GM12874 (cell line): ENCODE data around the gene RASAL1.

Experiments
- CTCF ChIP-seq: IDR thresholded peaks from 2 replicates; pipeline ENCODE4 v1.5.1; 2011; ENCODE audit warnings: low read depth, mild to moderate bottlenecking, control low read depth, low read length, moderate library complexity; ENCODE audit not compliant: insufficient read depth

RASAL1 gene

DNA sequence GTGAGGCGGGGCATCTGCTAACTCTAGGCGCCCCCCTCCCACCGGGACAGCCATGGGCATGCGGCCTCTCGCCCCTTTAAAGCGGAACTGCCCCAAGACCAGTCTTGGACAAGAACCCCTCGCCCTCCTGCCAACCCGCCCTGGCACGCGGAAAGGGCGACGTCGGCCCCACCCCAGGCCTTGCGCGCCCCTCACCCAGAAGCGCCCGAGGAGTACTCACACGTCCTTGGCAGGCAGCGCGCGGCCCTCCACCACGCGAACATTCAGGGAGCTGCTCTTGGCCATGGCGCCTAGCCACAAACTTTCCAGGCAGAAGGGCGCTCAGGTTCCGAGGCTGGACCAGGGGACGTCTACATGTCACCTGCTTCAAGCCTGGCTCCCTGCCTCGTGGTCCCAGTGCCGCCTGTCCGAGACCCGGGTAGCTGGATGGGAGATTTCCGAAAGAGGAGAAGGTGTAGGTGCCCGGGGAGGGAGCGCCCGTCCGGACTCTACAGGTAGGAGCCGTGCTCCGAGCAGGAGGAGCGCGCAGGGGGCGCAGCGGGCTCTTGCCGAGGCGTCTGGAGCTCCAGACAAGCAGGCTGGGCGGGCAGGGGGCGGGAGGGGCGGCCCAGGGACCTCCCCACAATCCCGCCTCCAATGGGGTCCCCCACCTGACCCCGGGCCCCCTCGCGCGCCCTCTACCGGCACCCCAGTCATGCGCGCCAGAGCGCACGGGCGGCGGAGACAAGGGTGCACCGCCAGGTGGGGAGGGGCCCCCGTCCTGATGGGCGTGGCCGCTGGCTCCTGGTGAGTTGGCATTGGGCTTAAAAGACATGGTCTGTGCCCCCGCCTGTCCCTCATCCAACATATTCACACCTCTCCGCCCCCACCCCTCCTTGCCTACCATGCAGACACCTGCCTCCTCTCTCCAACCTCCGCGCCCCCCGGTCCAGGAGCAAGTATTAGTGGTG lies at the start of gene RASAL1:
RASAL1 (minus strand) TSS at position 584 of the 950 bp plus-strand sequence; CDS start at position 285, 299 bp downstream.
- peak; percentile 70 for TF ChIP-seq CTCF

GRCh38 chr12:113184900-113185179 lies 49.3 kb upstream of the RASAL1 start:
- TF ChIP-seq CTCF: no peak

DNA sequence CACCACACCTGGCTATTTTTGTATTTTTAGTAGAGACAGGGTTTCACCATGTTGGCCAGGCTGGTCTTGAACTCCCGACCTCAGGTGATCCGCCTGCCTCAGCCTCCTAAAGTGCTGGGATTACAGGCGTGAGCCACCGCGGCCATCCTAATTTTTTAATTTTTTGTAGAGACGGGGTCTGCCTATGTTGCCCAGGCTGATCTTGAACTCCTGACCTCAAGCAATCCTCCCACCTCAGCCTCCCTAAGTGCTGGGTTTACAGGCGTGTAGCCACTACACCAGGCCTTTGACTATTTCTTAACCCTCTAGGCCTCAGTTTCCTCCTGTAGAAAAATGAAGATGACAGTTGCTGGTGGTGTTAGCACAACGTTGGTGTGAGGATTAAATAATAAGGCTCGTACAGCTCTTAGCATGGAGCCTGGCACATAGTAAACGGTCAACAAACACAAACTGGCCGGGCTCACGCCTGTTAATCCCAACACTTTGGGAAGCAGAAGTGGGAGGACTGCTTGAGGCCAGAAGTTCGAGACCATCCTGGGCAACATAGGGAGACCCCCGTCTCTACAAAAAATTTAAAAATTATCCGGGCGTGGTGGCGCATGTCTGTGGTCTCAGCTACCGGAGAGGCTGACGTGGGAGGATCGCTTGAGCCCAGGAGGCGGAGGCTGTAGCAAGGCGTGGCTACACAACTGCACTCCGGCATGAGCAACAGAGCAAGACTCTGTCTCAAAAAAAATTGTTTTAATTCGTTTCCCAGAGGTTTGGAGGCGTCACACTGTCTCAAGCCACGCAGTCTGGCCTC lies 48.7 kb upstream of the RASAL1 start:
- no peak for TF ChIP-seq CTCF

- no peak for TF ChIP-seq CTCF
Measured at GRCh38 chr12:113183030-113183589, 47.5 kb upstream of the RASAL1 start.

- TF ChIP-seq CTCF: no peak
Measured at GRCh38 chr12:113181975-113182374, 46.4 kb upstream of the RASAL1 start.

DNA sequence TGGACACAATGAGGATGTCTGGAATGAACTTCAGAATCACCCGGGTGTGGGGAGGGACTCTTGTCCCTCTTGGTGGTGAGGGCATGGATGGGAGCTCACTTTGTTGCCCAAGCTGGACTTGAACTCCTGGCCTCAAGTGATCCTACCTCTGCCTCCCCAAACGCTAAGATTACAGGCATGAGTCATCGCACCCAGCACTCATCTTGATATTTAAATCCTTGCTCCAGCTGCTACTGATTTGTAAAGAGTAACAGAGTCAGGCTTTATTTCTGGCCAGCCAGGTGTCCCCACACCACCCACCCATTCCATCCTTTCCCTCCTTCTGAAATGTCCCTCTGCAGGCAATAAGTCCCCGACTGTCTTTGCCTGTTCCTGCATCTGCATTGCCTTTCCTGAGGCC lies 44.8 kb upstream of the RASAL1 start:
- no peak for TF ChIP-seq CTCF

- no peak for TF ChIP-seq CTCF
Measured at GRCh38 chr12:113179023-113179422, 43.5 kb upstream of the RASAL1 start.
